ENCODE data around the gene DNAH14. TPM values are rescaled to one million over a fixed set of nuclear protein-coding genes. Genes with fewer than 3 reads are reported as not detected.
A peak's percentile ranks its signal among the peaks of the same experiment; 100 is the strongest.
"Not testable (repeated sequence)": the region's sequence is repeated elsewhere in the genome, so short reads cannot be mapped to it uniquely, and the experiment has no call there.

The DNAH14 gene
- total and polyA plus RNA-seq, 4 donors, result 16.4 to 54.0 (median 33.9) TPM

DNA sequence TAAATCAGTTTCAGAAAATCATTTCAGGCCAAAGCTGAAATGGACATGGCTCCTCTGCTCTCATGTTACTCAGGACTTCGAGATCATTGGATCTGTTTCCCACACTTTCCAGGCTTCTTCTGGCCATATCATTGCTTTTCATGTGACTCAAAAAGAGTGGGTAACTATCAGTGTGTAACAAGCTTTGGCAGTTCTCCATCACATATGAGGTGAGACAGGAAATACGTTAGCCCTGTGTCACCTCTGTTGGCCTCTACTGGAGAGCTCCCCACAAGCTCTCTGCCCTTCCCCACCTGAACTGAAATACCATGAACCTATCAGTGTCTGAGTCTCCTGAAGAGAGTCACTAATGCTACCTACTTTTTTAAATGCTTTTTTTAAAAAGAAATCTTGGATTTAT is 370.1 kb downstream of the DNAH14 start:
- Histone ChIP-seq H3K4me3 (ENCODE audit: low read depth, low read length) (no peak overlapping the region), H3K36me3 (ENCODE audit: control insufficient read depth, insufficient read depth, low read length) (no peaks in the 10 kb centered on the region), H3K4me1 (ENCODE audit: control insufficient read depth, insufficient read depth, low read length) (no peaks in the 10 kb centered on the region), H3K9me3 (ENCODE audit: control insufficient read depth, insufficient read depth, low read length) (no peaks in the 10 kb centered on the region), H3K27me3 (ENCODE audit: control insufficient read depth, insufficient read depth, low read length) (no peaks in the 10 kb centered on the region), H3K27ac (ENCODE audit: low read depth, low read length) (no peak overlapping the region)
- DNase-seq (ENCODE audit: low read depth in 4 of 6, low spot score in 6 of 6), result no peak
- 86% methylated on average over 2 of the region's 2 CpGs for WGBS (ENCODE audit: insufficient coverage)

DNA sequence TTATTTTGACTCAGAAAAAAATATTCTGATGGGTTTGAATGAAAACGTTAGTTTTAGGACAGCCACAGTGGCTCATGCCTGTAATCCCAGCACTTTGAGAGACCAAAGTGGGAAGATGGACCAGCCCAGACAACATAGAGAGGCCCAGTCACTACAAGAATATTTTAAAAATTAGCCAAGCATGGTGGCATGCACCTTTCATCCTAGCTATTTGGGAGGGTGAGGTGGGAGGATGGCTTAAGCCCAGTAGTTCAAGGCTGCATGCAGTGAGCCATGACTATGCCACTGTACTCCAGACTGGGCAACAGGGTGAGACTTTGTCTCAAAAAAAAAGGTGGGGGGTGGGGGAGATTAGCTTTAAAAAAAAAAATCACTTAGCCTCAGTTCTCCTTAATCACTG is 370.9 kb downstream of the DNAH14 start:
- H3K4me1 ChIP-seq (ENCODE audit: control insufficient read depth, insufficient read depth, low read length), result no peaks in the 10 kb centered on the region
- H3K27me3 ChIP-seq (ENCODE audit: control insufficient read depth, insufficient read depth, low read length), result no peaks in the 10 kb centered on the region
- H3K4me3 ChIP-seq (ENCODE audit: low read depth, low read length), result no peak overlapping the region
- H3K9me3 ChIP-seq (ENCODE audit: control insufficient read depth, insufficient read depth, low read length), result no peaks in the 10 kb centered on the region
- DNase-seq (ENCODE audit: low read depth in 4 of 6, low spot score in 6 of 6), result no peak
- H3K27ac ChIP-seq (ENCODE audit: low read depth, low read length), result no peak overlapping the region
- no peaks in the 10 kb centered on the region for H3K36me3 ChIP-seq (ENCODE audit: control insufficient read depth, insufficient read depth, low read length)
- WGBS (ENCODE audit: insufficient coverage), result no CpG with 5 or more reads among the region's 1 CpG

DNA sequence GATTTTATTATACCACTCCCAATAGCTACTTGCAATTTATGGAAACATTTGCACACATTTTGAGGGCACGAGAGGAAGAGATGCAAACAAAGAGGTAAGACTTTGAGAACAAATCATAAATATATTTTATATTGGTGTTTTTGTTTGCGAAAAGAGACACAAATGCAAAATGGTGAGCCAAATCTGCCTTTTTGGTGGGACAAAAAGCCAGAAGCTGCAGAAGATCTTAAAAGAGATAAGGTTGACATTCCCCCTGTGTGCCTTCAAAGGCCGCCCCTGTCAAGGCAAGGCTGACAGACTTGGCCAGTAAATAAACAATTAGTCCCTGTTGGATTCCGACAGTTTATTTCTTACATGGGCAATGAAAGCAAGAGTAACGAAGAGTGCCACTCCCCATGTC is 375.5 kb downstream of the DNAH14 start:
- Histone ChIP-seq H3K4me3 (ENCODE audit: low read depth, low read length) (no peak overlapping the region), H3K27ac (ENCODE audit: low read depth, low read length) (no peak overlapping the region), H3K9me3 (ENCODE audit: control insufficient read depth, insufficient read depth, low read length) (no peaks in the 10 kb centered on the region), H3K27me3 (ENCODE audit: control insufficient read depth, insufficient read depth, low read length) (no peaks in the 10 kb centered on the region), H3K4me1 (ENCODE audit: control insufficient read depth, insufficient read depth, low read length) (no peaks in the 10 kb centered on the region), H3K36me3 (ENCODE audit: control insufficient read depth, insufficient read depth, low read length) (no peaks in the 10 kb centered on the region)
- 78% methylated on average over 2 of the region's 5 CpGs for WGBS (ENCODE audit: insufficient coverage)
- no peak for DNase-seq (ENCODE audit: low read depth in 4 of 6, low spot score in 6 of 6)

DNA sequence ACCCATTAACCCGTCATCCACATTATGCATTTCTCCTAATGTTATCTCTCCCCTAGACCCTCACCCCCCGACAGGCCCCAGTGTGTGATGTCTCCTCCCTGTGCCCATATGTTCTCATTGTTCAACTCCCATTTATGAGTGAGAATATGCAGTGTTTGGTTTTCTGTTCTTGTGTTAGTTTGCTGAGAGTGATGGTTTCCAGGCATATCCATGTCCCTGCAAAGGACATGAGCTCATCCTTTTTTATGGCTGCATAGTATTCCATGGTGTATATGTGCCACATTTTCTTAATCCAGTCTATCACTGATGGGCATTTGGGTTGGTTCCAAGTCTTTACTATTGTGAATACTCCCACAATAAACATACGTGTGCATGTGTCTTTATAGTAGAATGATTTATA is 381.1 kb downstream of the DNAH14 start:
- not testable (repeated sequence) for H3K36me3 ChIP-seq (ENCODE audit: control insufficient read depth, insufficient read depth, low read length); H3K4me3 ChIP-seq (ENCODE audit: low read depth, low read length); H3K27me3 ChIP-seq (ENCODE audit: control insufficient read depth, insufficient read depth, low read length); H3K9me3 ChIP-seq (ENCODE audit: control insufficient read depth, insufficient read depth, low read length); H3K27ac ChIP-seq (ENCODE audit: low read depth, low read length); H3K4me1 ChIP-seq (ENCODE audit: control insufficient read depth, insufficient read depth, low read length); DNase-seq (ENCODE audit: low read depth in 4 of 6, low spot score in 6 of 6)
- WGBS (ENCODE audit: insufficient coverage), result no CpG with 5 or more reads among the region's 3 CpGs

DNA sequence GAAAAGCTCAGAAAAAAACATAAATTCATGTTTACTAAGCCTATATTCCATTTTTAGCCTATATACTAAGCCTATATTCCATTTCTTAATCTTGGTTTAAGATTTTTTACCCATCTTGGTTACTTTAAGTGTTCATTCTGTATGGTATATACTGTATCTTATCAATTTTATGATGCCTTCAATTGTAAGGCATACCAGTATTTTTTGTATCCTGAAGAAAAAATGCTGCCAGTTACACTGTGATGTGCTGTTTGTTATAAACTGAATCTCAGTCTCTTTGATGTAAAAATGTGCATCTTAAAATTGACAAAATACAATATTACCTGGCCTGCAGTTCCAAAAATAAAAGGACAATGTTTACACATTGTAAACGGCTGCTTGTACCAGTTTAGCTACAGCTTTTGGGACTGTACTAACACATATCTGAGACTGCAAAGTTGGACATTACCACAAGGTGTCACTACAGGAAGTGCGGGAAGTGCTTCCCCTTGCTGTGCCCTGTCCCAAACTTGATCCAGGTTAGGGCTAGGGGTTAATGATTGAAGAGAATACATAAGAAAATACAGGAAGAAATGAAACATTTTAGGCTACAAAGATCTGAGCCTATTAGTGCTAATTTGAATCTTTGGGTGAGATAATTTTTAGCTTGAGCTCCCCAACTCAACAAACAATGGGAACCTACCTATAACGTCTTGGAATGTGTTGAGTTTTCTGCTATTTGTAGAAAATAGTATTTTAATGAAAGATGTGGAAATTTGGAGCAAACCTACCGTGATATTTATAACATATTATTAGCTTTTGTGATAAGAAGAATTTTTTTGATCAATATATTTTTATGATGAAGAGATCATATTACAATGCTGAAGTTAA is 389.5 kb downstream of the DNAH14 start:
- H3K36me3 ChIP-seq (ENCODE audit: control insufficient read depth, insufficient read depth, low read length), result no peaks in the 10 kb centered on the region
- no peaks in the 10 kb centered on the region for H3K27me3 ChIP-seq (ENCODE audit: control insufficient read depth, insufficient read depth, low read length)
- H3K9me3 ChIP-seq (ENCODE audit: control insufficient read depth, insufficient read depth, low read length), result no peaks in the 10 kb centered on the region
- no peaks in the 10 kb centered on the region for H3K4me1 ChIP-seq (ENCODE audit: control insufficient read depth, insufficient read depth, low read length)
- H3K4me3 ChIP-seq (ENCODE audit: low read depth, low read length), result no peak overlapping the region
- DNase-seq (ENCODE audit: low read depth in 4 of 6, low spot score in 6 of 6), result peak in 4 of 6 donors; percentile 12 to 75 (median 34)
- no peak overlapping the region for H3K27ac ChIP-seq (ENCODE audit: low read depth, low read length)
- 10% methylated on average over 1 of the region's 4 CpGs for WGBS (ENCODE audit: insufficient coverage)

DNA sequence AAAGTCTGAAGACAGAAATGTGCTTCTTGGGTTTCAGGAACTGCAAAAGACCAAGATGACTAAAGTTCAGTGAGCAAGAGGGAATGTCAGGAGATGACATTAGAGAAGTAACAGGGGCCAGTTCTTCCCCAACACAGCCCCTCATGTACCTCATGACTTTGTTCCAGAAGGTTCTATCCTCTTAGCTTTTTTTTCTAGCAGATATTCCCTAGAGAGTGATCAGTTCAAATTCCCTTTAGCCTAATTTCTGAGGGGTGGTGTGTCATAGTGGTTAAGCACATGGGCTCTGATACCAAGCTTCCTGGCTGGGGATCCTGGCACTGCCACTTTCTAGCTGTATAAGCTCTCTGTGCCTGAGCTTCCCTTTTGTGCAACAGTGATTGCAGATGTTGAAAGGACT is 390.4 kb downstream of the DNAH14 start:
- DNase-seq (ENCODE audit: low read depth in 4 of 6, low spot score in 6 of 6), result no peak
- no peaks in the 10 kb centered on the region for H3K4me1 ChIP-seq (ENCODE audit: control insufficient read depth, insufficient read depth, low read length)
- H3K27me3 ChIP-seq (ENCODE audit: control insufficient read depth, insufficient read depth, low read length), result no peaks in the 10 kb centered on the region
- no peak overlapping the region for H3K4me3 ChIP-seq (ENCODE audit: low read depth, low read length)
- H3K9me3 ChIP-seq (ENCODE audit: control insufficient read depth, insufficient read depth, low read length), result no peaks in the 10 kb centered on the region
- H3K27ac ChIP-seq (ENCODE audit: low read depth, low read length), result no peak overlapping the region
- H3K36me3 ChIP-seq (ENCODE audit: control insufficient read depth, insufficient read depth, low read length), result no peaks in the 10 kb centered on the region

DNA sequence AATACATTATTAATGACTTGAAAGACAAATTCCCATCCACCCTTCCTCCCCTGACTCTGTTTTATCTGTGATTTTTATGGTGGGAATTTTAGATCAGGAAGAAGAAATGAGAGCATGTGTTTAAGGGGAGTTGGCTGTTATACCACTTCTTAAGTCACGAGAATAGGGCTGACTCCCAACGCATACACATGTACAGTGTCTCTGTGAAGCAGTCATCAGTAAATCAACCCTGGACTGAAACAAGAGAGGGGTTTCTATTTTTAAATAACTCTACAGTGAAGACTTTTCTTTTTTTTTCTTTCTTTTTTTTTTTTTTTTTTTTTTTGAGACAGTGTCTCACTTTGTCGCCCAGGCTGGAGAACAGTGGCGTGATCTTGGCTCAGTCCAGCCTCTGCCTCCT is 392.3 kb downstream of the DNAH14 start:
- Histone ChIP-seq H3K27me3 (ENCODE audit: control insufficient read depth, insufficient read depth, low read length) (no peaks in the 10 kb centered on the region), H3K4me3 (ENCODE audit: low read depth, low read length) (no peak overlapping the region), H3K36me3 (ENCODE audit: control insufficient read depth, insufficient read depth, low read length) (no peaks in the 10 kb centered on the region), H3K27ac (ENCODE audit: low read depth, low read length) (no peak overlapping the region), H3K9me3 (ENCODE audit: control insufficient read depth, insufficient read depth, low read length) (no peaks in the 10 kb centered on the region), H3K4me1 (ENCODE audit: control insufficient read depth, insufficient read depth, low read length) (no peaks in the 10 kb centered on the region)
- WGBS (ENCODE audit: insufficient coverage), result 88% methylated on average over 2 of the region's 4 CpGs
- no peak for DNase-seq (ENCODE audit: low read depth in 4 of 6, low spot score in 6 of 6)

DNA sequence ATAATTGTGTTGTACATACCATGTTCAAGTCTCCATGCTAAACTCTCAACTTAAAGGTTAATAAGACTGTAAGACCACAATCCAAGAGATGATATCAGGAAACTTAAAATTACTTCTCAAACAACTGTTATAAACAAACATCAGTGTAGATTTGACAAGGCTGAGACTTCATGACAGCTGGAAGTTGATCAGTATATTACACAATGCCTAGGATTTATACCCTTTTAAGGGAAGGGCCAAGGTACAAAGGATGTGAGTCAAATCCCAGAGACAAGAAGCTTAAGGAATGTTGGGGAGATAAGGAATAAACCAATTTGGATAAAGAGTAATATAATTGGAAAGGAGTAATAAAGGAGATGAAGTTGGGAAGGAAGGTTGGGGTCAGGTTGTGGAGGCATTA is 399.6 kb downstream of the DNAH14 start:
- Histone ChIP-seq H3K36me3 (ENCODE audit: control insufficient read depth, insufficient read depth, low read length) (no peaks in the 10 kb centered on the region), H3K27me3 (ENCODE audit: control insufficient read depth, insufficient read depth, low read length) (no peaks in the 10 kb centered on the region), H3K4me3 (ENCODE audit: low read depth, low read length) (no peak overlapping the region), H3K9me3 (ENCODE audit: control insufficient read depth, insufficient read depth, low read length) (no peaks in the 10 kb centered on the region), H3K27ac (ENCODE audit: low read depth, low read length) (no peak overlapping the region), H3K4me1 (ENCODE audit: control insufficient read depth, insufficient read depth, low read length) (no peaks in the 10 kb centered on the region)
- DNase-seq (ENCODE audit: low read depth in 4 of 6, low spot score in 6 of 6), result no peak

DNA sequence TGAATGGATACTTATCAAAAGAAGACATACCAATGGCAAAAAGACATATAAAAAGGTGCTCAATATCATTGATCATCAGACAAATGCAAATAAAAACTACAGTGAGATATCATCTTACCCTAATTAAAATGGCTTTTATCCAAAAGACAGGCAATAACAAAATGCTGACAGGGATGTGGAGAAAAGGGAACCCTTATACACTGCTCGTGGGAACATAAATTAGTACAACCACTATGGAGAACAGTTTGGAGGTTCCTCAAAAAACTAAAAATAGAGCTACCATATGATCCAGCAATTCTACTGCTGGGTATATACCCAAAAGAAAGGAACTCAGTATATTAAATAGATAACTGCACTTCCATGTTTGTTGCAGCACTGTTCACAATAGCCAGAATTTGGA is 400.5 kb downstream of the DNAH14 start:
- not testable (repeated sequence) for H3K27ac ChIP-seq (ENCODE audit: low read depth, low read length); H3K27me3 ChIP-seq (ENCODE audit: control insufficient read depth, insufficient read depth, low read length); H3K4me1 ChIP-seq (ENCODE audit: control insufficient read depth, insufficient read depth, low read length); H3K4me3 ChIP-seq (ENCODE audit: low read depth, low read length); H3K9me3 ChIP-seq (ENCODE audit: control insufficient read depth, insufficient read depth, low read length); DNase-seq (ENCODE audit: low read depth in 4 of 6, low spot score in 6 of 6); H3K36me3 ChIP-seq (ENCODE audit: control insufficient read depth, insufficient read depth, low read length)
- no CpG with 5 or more reads among the region's 1 CpG for WGBS (ENCODE audit: insufficient coverage)

DNA sequence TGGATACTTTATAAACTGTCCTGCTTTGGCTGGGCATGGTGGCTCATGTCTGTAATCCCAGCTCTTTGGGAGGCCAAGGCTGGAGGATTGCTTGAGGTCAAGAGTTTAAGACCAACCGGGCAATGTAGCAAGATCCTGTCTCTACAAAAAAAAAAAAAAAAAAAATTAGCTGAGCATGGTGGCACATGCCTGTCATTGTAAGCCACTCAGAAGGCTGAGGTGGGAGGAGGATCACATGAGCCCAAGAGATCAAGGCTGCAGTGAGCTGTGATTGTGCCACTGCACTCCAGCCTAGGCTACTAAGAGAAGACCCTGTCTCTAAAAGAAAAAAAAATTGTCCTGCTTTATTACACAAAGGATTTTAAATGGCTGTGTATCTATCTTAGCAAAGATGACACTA is 403.2 kb downstream of the DNAH14 start:
- no peak overlapping the region for H3K4me3 ChIP-seq (ENCODE audit: low read depth, low read length)
- H3K4me1 ChIP-seq (ENCODE audit: control insufficient read depth, insufficient read depth, low read length), result no peaks in the 10 kb centered on the region
- H3K27me3 ChIP-seq (ENCODE audit: control insufficient read depth, insufficient read depth, low read length), result no peaks in the 10 kb centered on the region
- no peaks in the 10 kb centered on the region for H3K9me3 ChIP-seq (ENCODE audit: control insufficient read depth, insufficient read depth, low read length)
- no peak overlapping the region for H3K27ac ChIP-seq (ENCODE audit: low read depth, low read length)
- DNase-seq (ENCODE audit: low read depth in 4 of 6, low spot score in 6 of 6), result no peak
- WGBS (ENCODE audit: insufficient coverage), result no CpG with 5 or more reads among the region's 1 CpG
- H3K36me3 ChIP-seq (ENCODE audit: control insufficient read depth, insufficient read depth, low read length), result no peaks in the 10 kb centered on the region

All from spinal cord (tissue), 10 donors.